ENCODE results near the gene ITGB2.

ITGB2 gene

DNA sequence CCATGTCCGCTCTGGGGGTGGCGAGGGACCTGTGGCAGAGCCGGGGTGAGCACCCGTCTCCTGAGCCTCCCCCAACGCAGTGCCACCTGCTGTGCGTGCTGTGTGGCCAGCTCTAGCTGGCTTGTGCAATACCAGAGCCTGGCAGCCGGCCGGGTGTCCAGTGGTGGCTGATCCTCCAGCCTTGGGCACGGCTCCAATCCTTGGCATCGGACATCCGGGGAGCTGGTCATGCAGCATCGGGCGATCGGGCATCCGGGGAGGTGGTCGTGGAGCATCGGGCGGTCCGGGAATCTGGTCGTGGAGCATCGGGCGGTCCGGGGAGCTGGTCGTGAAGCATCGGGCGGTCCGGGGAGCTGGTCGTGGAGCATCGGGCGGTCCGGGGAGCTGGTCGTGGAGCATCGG lies 27.2 kb upstream of the ITGB2 start:
- TF ChIP-seq POLR2A (IDR thresholded peaks at IDR 0.05; ENCODE audit: extremely low read depth, insufficient read length) (no peak), MYC (IDR thresholded peaks at IDR 0.05; ENCODE audit: low read depth, low read length) (no peak)
- TF ChIP-seq, protein P1, sequence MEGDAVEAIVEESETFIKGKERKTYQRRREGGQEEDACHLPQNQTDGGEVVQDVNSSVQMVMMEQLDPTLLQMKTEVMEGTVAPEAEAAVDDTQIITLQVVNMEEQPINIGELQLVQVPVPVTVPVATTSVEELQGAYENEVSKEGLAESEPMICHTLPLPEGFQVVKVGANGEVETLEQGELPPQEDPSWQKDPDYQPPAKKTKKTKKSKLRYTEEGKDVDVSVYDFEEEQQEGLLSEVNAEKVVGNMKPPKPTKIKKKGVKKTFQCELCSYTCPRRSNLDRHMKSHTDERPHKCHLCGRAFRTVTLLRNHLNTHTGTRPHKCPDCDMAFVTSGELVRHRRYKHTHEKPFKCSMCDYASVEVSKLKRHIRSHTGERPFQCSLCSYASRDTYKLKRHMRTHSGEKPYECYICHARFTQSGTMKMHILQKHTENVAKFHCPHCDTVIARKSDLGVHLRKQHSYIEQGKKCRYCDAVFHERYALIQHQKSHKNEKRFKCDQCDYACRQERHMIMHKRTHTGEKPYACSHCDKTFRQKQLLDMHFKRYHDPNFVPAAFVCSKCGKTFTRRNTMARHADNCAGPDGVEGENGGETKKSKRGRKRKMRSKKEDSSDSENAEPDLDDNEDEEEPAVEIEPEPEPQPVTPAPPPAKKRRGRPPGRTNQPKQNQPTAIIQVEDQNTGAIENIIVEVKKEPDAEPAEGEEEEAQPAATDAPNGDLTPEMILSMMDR (IDR thresholded peaks at IDR 0.05; ENCODE audit: low read depth, low read length): no peak
- TF ChIP-seq, protein P2, sequence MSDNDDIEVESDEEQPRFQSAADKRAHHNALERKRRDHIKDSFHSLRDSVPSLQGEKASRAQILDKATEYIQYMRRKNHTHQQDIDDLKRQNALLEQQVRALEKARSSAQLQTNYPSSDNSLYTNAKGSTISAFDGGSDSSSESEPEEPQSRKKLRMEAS (IDR thresholded peaks at IDR 0.05; ENCODE audit: low read depth, low read length): no peak
- no peak overlapping the region for H3K4me3 ChIP-seq (ENCODE audit: low read depth, low read length)
- DNase-seq (ENCODE audit: low read depth): no peak

DNA sequence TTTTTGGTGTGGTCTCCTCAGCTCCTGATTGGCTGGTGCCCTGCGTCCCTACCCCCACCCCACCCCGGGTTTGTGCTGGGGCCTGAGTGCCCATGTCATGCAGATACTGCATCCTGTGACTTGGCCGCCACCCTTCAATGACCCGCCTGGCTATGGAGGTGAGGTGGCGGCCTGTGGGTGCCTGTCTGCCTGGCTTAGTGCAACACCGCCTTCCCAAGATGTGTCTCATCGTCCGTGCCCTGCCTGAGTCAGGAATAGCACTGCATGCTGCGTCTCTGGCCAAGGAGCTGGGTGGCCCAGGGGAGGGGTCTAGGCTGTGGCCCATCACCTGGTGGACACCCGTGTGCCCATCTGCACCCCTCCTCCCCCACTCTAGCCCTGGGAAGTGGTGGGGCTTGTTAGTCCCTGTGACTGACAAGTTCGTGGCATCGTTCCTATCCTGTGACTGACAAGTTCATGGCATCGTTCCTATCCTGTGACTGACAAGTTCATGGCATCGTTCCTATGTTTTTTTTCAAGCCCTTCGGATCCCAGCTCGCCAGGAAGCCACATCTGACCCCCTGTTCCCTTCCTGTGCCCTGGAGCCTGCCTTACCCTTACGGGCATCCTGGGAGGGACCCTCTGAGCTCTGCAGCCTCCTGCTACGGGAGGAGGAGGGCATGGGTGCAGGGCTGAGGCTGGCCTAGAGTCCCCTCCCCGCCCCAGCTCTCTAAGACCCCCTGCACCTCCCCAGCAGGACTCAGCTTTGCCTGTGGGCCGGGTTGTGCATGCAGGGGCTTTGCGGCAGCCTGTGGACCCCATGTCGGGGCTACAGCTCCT lies 26.6 kb upstream of the ITGB2 start:
- no peak for TF ChIP-seq MYC (IDR thresholded peaks at IDR 0.05; ENCODE audit: low read depth, low read length)
- TF ChIP-seq POLR2A (IDR thresholded peaks at IDR 0.05; ENCODE audit: extremely low read depth, insufficient read length): no peak
- TF ChIP-seq, protein P1 (IDR thresholded peaks at IDR 0.05; ENCODE audit: low read depth, low read length): no peak
- TF ChIP-seq, protein P2 (IDR thresholded peaks at IDR 0.05; ENCODE audit: low read depth, low read length): no peak
- DNase-seq (ENCODE audit: low read depth): no peak
- no peak overlapping the region for H3K4me3 ChIP-seq (ENCODE audit: low read depth, low read length)

DNA sequence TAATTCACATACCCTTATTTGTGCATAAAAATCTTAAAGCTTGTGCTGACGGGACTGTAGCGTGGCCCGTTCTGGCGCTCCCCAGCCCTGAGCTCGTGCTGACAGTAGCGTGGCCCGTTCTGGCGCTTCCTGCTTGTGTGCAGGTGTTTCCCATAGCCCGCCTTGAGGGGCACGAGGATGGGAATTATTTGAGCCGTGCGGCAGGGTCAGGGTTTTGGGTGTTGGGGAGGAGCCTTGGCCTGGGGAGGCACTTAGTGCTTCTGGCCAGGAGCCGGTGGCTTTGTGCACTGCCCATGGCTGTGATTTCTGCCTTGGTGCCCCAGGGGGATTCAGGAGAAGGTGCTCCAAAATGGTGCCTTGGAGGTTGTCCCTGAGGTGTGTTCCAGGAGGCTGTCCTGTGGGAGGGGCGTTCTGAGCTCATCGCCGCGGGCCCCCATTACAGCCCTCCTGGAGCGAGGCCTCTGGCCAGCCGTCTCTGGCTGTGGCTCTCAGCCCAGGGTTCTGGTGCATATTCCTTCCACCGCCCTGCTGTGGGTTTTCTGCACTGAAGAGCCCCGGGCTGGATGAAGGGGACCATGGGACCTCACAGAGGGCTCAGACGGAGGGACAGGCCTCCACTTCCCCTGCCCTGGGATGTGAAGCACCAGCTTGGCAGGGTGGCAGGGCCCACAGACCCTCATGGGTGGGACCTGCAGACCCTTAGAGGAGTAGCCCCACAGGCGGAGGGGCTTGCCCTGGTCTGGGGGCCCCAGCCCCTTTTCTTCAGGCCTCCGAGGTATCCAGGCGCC lies 25.7 kb upstream of the ITGB2 start:
- DNase-seq (ENCODE audit: low read depth): no peak
- no peak overlapping the region for H3K4me3 ChIP-seq (ENCODE audit: low read depth, low read length)
- TF ChIP-seq, protein P1 (IDR thresholded peaks at IDR 0.05; ENCODE audit: low read depth, low read length): no peak
- no peak for TF ChIP-seq MYC (IDR thresholded peaks at IDR 0.05; ENCODE audit: low read depth, low read length)
- TF ChIP-seq, protein P2 (IDR thresholded peaks at IDR 0.05; ENCODE audit: low read depth, low read length): no peak
- TF ChIP-seq POLR2A (IDR thresholded peaks at IDR 0.05; ENCODE audit: extremely low read depth, insufficient read length): no peak

DNA sequence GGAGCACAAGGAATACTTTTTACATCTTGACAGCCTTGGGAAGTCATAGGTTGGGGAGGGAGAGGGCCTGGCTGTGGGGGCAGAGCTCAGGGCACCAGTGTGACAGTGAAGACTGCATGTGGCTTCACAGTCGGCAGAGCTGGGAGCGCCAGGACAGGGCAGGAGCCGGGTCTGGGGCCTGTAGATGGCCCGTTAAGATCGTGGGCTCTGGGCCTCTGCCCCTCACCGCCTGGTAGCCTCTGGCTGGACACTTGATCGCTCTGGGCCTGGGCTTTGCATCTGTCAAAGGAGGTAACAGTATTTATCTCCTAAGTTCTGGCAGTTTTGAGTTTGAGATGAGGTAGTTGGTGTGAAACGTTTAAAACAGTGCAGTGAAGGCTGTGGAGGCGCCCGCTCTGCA lies 23.9 kb upstream of the ITGB2 start:
- TF ChIP-seq, protein P2 (IDR thresholded peaks at IDR 0.05; ENCODE audit: low read depth, low read length): no peak
- TF ChIP-seq POLR2A (IDR thresholded peaks at IDR 0.05; ENCODE audit: extremely low read depth, insufficient read length) (no peak), MYC (IDR thresholded peaks at IDR 0.05; ENCODE audit: low read depth, low read length) (no peak)
- TF ChIP-seq, protein P1 (IDR thresholded peaks at IDR 0.05; ENCODE audit: low read depth, low read length): no peak
- no peak overlapping the region for H3K4me3 ChIP-seq (ENCODE audit: low read depth, low read length)
- DNase-seq (ENCODE audit: low read depth): no peak

DNA sequence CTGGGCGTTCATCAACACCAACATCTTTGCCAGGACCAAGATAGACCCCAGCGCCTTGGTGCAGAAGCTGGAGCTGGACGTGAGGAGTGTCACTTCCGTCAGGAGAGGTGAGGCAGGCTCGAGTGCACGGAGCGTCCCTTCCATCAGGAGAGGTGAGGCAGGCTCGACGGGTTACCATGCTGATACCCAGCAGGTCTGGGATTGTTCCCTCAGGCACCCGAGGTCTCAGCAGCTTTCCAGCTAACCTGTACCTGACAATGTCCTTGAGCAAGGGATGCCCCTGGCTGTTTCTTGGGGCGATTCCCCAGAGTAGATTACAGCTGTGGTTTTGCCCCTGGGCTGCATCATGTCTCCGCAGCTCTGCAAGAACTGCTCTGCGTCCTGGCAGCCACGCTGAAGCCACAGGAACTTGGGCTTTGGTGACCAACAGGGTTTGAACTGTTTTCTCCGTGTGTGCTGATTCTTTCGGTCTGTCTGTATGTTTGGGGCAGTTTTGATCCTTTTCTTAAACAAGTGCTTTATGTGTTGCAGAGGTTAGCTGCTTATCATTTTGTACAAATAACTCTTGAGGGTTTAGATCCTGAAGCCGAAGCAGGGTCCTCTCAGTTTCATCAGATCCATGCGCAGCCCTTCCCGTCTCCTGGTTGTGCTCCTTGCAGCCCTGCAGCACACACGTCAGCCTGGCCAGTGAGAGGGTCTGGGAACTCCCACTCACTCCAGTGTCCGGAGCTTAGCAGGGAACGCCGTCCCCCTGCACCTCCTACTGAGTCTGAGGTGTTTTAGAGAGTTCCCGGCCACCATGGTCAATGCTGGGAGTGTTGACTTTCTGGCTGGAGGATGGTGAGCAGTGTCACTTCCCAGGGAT lies 23.2 kb upstream of the ITGB2 start:
- no peak overlapping the region for H3K4me3 ChIP-seq (ENCODE audit: low read depth, low read length)
- no peak for DNase-seq (ENCODE audit: low read depth)
- TF ChIP-seq MYC (IDR thresholded peaks at IDR 0.05; ENCODE audit: low read depth, low read length): no peak
- TF ChIP-seq POLR2A (IDR thresholded peaks at IDR 0.05; ENCODE audit: extremely low read depth, insufficient read length): no peak
- TF ChIP-seq, protein P1 (IDR thresholded peaks at IDR 0.05; ENCODE audit: low read depth, low read length): no peak
- TF ChIP-seq, protein P2 (IDR thresholded peaks at IDR 0.05; ENCODE audit: low read depth, low read length): no peak

All from NB4 (cell line).